ENCODE measurements around the gene USP17L19.
"Not testable (repeated sequence)": the region's sequence is repeated elsewhere in the genome, so short reads cannot be mapped to it uniquely, and the experiment has no call there.

Gene USP17L19

GRCh38 chr4:9253078-9253477 is at the start of gene USP17L19:
TSS of gene USP17L19 (plus strand) at chr4:9253378. CDS start at chr4:9253378, 0 bp downstream.
- DNase-seq (ENCODE audit: low spot score): not testable (repeated sequence)

- not testable (repeated sequence) for DNase-seq (ENCODE audit: low spot score)
These were observed 42.8 kb upstream of the USP17L19 start, which contains the start of gene USP17L10 for GRCh38 chr4:9210357-9210756. TSS of gene USP17L10 (plus strand) at chr4:9210657. CDS start at chr4:9210657, 0 bp downstream.

- not testable (repeated sequence) for DNase-seq (ENCODE audit: low spot score)
These were observed 38.5 kb upstream of the USP17L19 start for GRCh38 chr4:9214701-9215100.

GRCh38 chr4:9215105-9215504 is 38.1 kb upstream of the USP17L19 start, which contains the start of gene USP17L11:
TSS of gene USP17L11 (plus strand) at chr4:9215405. CDS start at chr4:9215405, 0 bp downstream.
- DNase-seq (ENCODE audit: low spot score): not testable (repeated sequence)

- not testable (repeated sequence) for DNase-seq (ENCODE audit: low spot score)
These were observed 33.3 kb upstream of the USP17L19 start, which contains the start of gene USP17L12 for GRCh38 chr4:9219852-9220251. TSS of gene USP17L12 (plus strand) at chr4:9220152. CDS start at chr4:9220152, 0 bp downstream.

GRCh38 chr4:9224596-9224995 is 28.6 kb upstream of the USP17L19 start, which contains the start of gene USP17L13:
TSS of gene USP17L13 (plus strand) at chr4:9224896. CDS start at chr4:9224896, 0 bp downstream.
- not testable (repeated sequence) for DNase-seq (ENCODE audit: low spot score)

- not testable (repeated sequence) for DNase-seq (ENCODE audit: low spot score)
These were observed 22.9 kb upstream of the USP17L19 start for GRCh38 chr4:9230249-9230648.

- not testable (repeated sequence) for DNase-seq (ENCODE audit: low spot score)
These were observed 19.1 kb upstream of the USP17L19 start, which contains the start of gene USP17L15 for GRCh38 chr4:9234085-9234484. TSS of gene USP17L15 (plus strand) at chr4:9234385. CDS start at chr4:9234385, 0 bp downstream.

GRCh38 chr4:9238461-9238860 is 14.7 kb upstream of the USP17L19 start:
- not testable (repeated sequence) for DNase-seq (ENCODE audit: low spot score)

- not testable (repeated sequence) for DNase-seq (ENCODE audit: low spot score)
These were observed 9.6 kb upstream of the USP17L19 start, which contains the start of gene USP17L17 for GRCh38 chr4:9243579-9243978. TSS of gene USP17L17 (plus strand) at chr4:9243879. CDS start at chr4:9243879, 0 bp downstream.

GRCh38 chr4:9247953-9248680 is 5.1 kb upstream of the USP17L19 start, which contains the start of gene USP17L18:
TSS of gene USP17L18 (plus strand) at chr4:9248630. CDS start at chr4:9248630, 0 bp downstream.
- not testable (repeated sequence) for DNase-seq (ENCODE audit: low spot score)

GRCh38 chr4:9257824-9258223 is 4.6 kb downstream of the USP17L19 start, which contains the start of gene USP17L20:
TSS of gene USP17L20 (plus strand) at chr4:9258124. CDS start at chr4:9258124, 0 bp downstream.
- not testable (repeated sequence) for DNase-seq (ENCODE audit: low spot score)

- DNase-seq (ENCODE audit: low spot score): not testable (repeated sequence)
These were observed 9.4 kb downstream of the USP17L19 start, which contains the start of gene USP17L21 for GRCh38 chr4:9262572-9262971. TSS of gene USP17L21 (plus strand) at chr4:9262872. CDS start at chr4:9262872, 0 bp downstream.

- DNase-seq (ENCODE audit: low spot score): not testable (repeated sequence)
These were observed 14.1 kb downstream of the USP17L19 start, which contains the start of gene USP17L22 for GRCh38 chr4:9267319-9267718. TSS of gene USP17L22 (plus strand) at chr4:9267619. CDS start at chr4:9267619, 0 bp downstream.

- not testable (repeated sequence) for DNase-seq (ENCODE audit: low spot score)
These were observed 18.5 kb downstream of the USP17L19 start for GRCh38 chr4:9271719-9272118.

Measured in globus pallidus (tissue), 1 donor.